HG03457 (cell line): Measurements from ENCODE around the gene NRGN.
A peak's percentile ranks its signal among the peaks of the same experiment; 100 is the strongest.

Experiments
- ATAC-seq: cut with Tn5 transposase; IDR thresholded peaks from one replicate; pipeline ENCODE4 v1.9.1; 2021; ENCODE audit warnings: moderate number of reproducible peaks; ENCODE audit not compliant: unreplicated experiment

Gene NRGN

DNA sequence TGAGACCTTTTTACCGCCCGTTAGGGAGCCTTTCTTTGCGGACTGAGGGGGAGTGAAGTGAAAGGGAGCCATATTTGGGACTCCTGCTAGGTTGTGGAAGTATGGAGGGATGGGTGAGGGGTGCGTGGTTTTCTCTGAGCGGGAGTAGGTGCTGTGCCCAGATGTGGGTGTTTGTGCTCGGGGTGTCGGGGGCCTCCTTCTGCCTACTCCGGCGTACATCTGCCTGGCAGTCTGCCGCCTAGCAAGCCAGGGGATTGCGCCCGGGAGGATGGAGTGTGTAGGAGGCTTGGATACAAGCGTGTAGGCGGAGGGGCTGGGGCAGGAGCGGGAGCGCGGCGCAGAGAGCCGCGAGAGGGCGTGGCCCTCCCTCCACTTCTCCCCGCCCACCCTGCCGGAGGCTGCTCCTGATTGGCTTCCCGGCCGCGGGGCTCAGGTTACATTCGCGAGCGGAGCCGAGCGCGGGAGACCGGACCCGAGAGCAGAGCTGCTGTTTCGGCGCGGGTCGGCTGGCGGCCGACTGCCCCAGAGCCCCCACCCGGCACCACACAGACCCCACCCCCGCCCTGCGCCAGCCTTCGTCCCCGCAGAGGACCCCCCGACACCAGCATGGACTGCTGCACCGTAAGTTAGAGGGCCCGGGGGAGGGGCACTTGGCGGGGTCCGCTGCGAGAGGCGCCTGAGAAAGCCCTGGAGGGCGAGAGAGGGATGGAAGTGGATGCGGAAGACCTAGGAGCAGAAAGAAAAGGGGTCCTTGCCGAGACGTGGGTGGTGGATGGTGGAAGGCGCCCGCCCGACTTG, at the start of gene NRGN:
Gene NRGN, plus strand, starts transcription at position 464 of the 798 bp plus-strand sequence. Its CDS starts 143 bp downstream, at position 607.
- ATAC-seq, result peak; percentile 98

DNA sequence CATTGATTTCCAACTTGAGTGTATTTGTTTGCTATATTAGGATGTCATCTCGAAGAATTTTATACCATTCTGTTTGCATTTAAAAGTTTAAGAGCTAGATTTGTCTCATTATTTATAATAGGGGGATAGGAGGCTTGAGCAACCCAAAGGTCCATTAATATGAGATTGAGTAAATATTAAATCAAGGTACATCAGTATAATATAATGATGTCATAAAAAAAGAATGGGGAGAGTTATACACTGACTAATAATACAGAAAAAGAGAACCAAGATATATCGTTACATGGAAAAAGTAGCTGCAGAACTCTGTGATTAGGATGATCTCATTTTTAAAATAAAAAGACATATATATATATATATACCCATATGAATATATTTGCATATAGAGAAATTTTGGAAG, 46.6 kb upstream of the NRGN start:
- ATAC-seq, result no peak

- ATAC-seq, result no peak
Measured at GRCh38 chr11:124699547-124699946, 40.2 kb upstream of the NRGN start.

- no peak for ATAC-seq
Measured at GRCh38 chr11:124700028-124700427, 39.7 kb upstream of the NRGN start.

DNA sequence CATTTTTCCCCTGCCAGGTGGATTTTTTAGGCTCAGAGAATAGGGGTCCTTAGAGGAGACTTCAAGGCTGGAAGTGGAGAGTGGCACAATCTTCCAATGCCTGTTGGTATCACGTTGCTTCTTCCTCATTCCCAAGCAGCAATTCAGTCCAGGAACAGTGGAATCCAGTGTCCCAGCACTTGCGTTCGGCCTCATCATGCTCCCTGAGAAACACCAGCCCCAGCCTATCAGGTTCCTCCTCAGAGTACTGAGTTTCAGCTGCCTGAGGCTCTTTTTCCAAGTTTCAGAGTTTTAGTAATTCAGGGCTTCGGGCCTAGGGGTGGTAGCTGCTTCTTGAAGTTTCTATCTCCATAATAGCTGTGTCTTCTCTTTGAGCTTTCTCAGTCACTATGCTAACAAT, 31.9 kb upstream of the NRGN start:
- ATAC-seq, result no peak

GRCh38 chr11:124712392-124712791, 27.4 kb upstream of the NRGN start:
- no peak for ATAC-seq

- ATAC-seq, result no peak
Measured at GRCh38 chr11:124716591-124716990, 23.2 kb upstream of the NRGN start.

DNA sequence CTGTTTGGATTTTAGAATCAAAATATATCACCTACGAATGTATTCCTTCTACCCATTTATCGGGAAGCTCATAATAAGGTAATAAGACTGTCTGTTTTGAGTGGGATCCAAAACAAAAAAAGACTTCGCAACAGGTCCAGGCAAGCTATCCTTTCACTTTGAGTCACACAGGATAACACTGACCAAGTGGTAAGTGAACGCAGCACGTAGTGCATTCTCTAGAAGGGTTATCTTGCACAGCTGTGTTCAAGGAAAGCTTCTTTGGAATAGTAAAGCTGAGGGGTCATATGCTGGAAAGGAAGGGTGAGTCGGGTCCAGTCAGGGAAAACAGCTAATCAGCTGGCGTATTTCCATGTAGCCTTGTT, 22.3 kb upstream of the NRGN start:
- ATAC-seq, result no peak

DNA sequence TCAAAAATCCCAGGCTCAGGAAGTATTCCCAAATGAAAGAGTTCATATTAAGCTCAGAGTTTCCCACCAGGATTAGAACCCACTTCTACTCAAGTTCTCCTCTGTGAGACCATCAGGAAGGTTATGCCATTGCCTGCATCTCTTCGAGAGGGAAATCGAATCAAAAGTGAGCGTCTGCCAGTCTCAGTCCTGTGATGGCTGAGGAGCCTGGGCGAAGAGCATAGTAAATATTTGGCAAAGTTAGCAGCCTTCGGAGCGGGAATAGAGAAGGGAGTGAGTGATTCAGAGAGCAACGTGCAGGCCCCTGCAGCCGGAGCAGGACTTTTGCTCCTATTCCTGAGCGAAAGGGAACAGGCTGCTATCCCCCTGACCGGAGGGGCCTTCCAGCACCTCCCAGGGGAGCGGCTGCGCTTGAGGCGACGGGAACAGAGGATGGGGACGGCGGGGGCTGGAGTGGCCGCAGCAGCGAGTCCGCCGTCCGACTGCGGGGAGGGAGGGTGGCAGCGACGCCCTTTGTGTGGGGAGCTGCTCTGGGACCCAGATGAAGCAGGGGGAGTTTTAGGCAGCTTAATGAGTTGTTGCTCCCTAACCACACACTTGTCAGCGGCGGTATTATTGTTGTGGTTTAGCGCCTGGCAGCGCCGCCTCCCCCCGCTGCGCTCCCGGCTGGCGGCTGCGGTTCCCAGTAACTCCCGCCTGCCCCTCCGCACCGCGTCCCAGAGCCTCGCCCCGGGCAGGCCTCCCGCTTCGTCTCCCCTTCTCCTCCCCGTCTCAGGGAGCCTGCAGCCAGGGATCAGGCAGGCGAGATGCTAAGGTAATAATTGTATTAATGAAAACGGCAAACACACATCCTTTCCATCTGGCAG, 21.7 kb upstream of the NRGN start:
- ATAC-seq, result no peak

GRCh38 chr11:124718801-124719200, 20.9 kb upstream of the NRGN start:
- ATAC-seq, result no peak

DNA sequence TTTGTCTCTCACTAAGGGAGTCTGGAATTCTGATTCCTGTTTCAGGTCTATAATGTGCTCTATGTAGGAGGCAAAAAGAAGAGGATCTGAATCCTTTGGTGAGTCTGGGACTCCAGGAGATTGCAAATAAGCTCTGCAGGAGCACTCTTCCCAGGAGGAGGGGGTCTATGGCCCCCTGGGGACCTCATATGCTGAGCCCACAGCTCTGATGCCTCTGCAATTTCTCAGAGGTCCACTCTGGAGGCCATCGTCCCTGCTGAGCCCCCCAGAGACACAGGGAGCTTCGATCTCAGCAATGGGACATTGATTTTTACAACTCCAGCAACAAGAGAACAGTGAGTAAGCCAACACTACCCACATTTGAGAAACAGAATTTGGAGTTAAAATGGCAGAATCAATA, 20.2 kb upstream of the NRGN start:
- ATAC-seq, result no peak

DNA sequence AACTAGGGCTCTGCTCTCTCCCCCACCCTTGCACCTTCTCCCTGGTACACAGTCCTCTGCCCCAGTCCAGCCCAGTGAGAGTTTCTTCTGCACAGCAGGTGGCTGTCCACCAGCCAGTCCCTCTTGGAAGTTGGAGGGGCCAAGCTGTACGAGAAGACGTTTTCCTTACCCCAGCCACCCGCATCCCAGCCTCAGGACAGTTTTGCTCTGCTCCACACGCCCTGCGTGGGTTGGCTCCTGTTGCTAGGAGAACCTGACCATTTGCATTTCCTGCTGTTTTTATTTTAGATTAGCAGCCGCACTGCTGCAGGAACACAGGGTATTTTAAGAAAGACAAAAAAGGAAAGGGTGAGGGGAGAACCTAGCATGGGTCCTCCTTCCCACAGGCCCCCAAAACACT, 17.6 kb upstream of the NRGN start:
- no peak for ATAC-seq

DNA sequence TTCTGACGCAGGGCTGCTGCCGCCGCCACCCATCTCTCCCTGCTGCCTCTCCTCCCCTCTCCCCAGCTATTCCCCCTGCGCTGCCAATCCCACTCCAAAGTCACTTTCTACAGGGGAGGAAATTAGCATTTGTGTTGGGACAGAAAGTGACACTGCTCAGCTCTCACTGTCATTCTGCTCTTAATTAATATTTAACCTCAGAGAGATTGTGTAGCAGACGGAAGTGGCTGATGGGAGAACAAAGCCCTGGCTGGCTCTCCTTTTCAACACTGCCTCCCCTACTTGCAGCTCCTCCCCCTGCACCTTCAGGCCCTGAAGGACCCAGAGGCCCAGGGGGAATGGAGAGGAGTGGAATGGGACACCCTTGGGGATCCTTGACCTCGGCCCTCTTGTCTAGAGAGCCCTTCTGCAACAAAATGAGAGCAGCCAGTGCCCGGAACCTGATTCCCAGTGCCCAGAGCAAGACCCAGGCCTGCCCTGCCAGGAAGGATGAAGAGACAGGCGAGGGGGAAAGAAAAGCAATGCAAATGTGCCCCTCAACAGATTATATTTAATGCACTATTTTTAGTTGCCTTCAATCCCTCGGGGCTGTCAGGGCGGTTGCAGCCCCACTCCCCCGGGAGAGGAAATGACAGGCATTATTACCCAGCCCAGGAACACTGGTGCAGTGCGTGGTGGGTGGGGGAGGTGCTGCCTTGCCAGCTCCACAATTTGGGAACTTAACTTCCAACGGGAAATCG, 14.6 kb upstream of the NRGN start:
- peak; percentile 99 for ATAC-seq

- no peak for ATAC-seq
Measured at GRCh38 chr11:124725719-124726105, 14.0 kb upstream of the NRGN start.

- ATAC-seq, result no peak
Measured at GRCh38 chr11:124727474-124727873, 12.3 kb upstream of the NRGN start.

DNA sequence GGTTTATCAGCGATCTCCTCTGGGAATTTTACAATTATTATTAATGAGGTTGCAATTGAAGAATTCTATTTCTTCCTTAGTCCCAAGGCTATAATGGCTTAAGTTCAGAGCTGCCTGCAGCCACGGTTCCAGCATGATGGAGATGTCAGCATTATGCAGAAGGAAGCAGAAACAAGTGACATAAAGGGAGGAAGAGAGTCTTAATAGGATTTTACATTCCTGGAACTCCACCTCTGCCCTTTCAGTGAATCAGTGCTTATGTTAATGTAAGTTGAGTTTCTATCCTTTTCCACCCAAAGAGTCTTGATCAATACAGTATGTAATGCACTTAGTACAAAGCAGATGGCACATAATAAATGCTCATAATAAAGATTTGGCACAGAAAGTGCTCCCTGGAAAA, 11.6 kb upstream of the NRGN start:
- ATAC-seq, result no peak

GRCh38 chr11:124729571-124729970, 10.2 kb upstream of the NRGN start:
- no peak for ATAC-seq

DNA sequence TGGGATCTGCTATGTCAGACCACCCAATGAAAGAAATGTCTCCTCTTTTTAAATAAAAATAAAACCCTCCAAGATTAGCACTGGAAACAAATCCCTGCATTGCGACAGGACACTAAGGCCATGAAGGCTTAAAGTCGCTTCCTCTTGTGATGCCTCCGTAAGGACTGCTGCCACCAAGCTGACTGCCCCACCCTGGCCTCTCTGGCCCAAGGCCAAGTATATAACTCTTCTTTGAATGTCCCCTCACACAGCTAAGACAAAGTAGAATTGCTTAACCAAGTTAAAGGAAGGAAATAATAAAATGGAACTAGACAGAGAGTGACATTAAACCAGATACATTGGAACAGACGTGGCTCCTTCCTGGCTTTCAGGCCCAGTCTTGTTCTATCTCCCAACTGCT, 7.5 kb upstream of the NRGN start:
- no peak for ATAC-seq

DNA sequence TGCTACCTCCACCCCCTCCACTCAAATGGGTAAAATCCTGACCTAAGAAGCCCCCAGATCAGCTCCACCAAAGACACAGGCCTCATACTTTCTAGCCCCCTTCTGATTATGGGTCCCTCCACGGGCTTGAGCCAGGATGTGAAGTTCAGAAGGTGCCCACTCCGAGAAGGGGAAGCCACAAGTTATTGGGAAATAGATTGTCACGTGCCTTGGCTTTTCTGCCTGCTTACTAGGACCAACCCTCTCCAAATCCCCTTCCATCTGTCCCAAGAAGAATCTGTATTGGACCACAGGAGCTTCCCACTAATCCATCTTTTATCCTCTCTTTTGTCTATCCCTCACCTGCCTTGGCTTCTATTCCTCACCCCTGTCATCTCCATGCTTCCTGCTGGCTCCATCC, 3.0 kb upstream of the NRGN start:
- no peak for ATAC-seq

DNA sequence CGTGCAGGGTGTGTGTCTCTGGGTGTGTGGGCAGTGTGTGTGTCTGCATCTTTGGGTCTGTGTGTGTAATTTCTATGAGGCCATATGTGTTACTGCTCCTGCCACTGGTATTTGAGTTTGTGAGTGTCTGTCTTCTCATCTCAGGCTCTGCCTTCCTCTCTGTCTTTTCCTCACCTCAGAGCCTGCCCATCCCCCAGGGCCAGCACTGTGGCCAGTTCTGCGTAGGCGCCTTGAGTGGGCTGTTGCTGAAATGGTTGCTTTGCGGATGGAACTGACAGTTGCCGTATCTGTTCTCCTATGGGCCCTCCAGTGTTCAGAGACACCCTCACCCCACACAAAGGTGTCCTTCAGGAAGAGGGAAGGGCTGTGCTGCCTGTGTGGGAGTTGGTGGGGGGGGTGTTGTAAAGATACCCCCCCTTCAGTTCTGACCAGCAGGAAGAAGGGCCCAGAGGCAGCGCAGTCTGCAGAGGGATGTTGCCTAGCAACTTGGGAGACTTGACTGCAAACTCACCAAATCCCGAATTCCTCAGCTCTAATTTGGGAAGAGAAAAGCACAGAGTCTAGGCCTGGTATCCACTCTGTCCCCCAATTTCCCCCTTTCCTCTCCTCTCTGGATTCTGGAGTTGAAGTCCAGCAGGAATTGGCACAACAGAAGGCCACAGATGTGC, 2.0 kb upstream of the NRGN start:
- ATAC-seq, result no peak
